GM12873 (cell line): ENCODE measurements around the gene MBNL2.

Experiments
- CTCF ChIP-seq: IDR thresholded peaks from 2 replicates; pipeline ENCODE4 v1.5.1; 2012; ENCODE audit warnings: low read depth, mild to moderate bottlenecking, moderate library complexity, low read length, control low read depth; ENCODE audit not compliant: insufficient read depth; ENCODE audit errors: missing control alignments

Gene MBNL2

GRCh38 chr13:97385854-97386253, 163.7 kb downstream of the MBNL2 start:
- TF ChIP-seq CTCF: no peak

- no peak for TF ChIP-seq CTCF
Measured at GRCh38 chr13:97386801-97387484, 164.8 kb downstream of the MBNL2 start.

GRCh38 chr13:97387485-97387839, 165.3 kb downstream of the MBNL2 start:
- TF ChIP-seq CTCF: no peak

- TF ChIP-seq CTCF: no peak
Measured at GRCh38 chr13:97387890-97388289, 165.8 kb downstream of the MBNL2 start.

- no peak for TF ChIP-seq CTCF
Measured at GRCh38 chr13:97388373-97388772, 166.2 kb downstream of the MBNL2 start.

GRCh38 chr13:97390941-97391600, 168.9 kb downstream of the MBNL2 start:
- TF ChIP-seq CTCF: no peak

- no peak for TF ChIP-seq CTCF
Measured at GRCh38 chr13:97392020-97392419, 169.9 kb downstream of the MBNL2 start.
